ENCODE data around the gene SIRPG.

- TF ChIP-seq CTCF (tag by site-specific recombination; IDR thresholded peaks at IDR 0.05), result no peak
- no peak for TF ChIP-seq PBX3 (CRISPR knock-in tag; IDR thresholded peaks at IDR 0.05)
- no peak for TF ChIP-seq ZNF146 (tag by site-specific recombination; IDR thresholded peaks at IDR 0.05)
- no peak for TF ChIP-seq KLF8 (tag by site-specific recombination; IDR thresholded peaks at IDR 0.05)
- no peak for TF ChIP-seq KLF16 (tag by site-specific recombination; IDR thresholded peaks at IDR 0.05)
- no peak for TF ChIP-seq SETDB1 (IDR thresholded peaks at IDR 0.05; ENCODE audit: insufficient read length, low read length)
- TF ChIP-seq SALL2 (tag by site-specific recombination; IDR thresholded peaks at IDR 0.05; ENCODE audit: borderline replicate concordance), result no peak
- no peak for TF ChIP-seq ZNF24 (tag by site-specific recombination; IDR thresholded peaks at IDR 0.05)
- no peak for TF ChIP-seq ZNF16 (tag by site-specific recombination; IDR thresholded peaks at IDR 0.05; ENCODE audit: low read depth)
- no peak for TF ChIP-seq REST (tag by site-specific recombination; IDR thresholded peaks at IDR 0.05)
- TF ChIP-seq KLF1 (tag by site-specific recombination; IDR thresholded peaks at IDR 0.05), result no peak
- no peak for TF ChIP-seq REPIN1 (tag by site-specific recombination; IDR thresholded peaks at IDR 0.05; ENCODE audit: low read depth)
Observed at GRCh38 chr20:1689721-1690120, 32.1 kb upstream of the SIRPG start.
